Suprapubic skin (tissue), 4 donors: ENCODE results near the gene CLDN4.

Source experiments
- EP300 ChIP-seq: sonication (generic); formaldehyde crosslinking; IDR thresholded peaks from one replicate; pipeline ENCODE4 v1.6.1; 2017; ENCODE audit warnings: antibody characterized with exemption
- POLR2A ChIP-seq, 2 donors: fragments of 450-650 bp; IDR thresholded peaks; one replicate each; pipeline ENCODE4 v1.6.1; 2017; ENCODE audit warnings: antibody characterized with exemption in 2 of 2, mild to moderate bottlenecking in 2 of 2, moderate library complexity in 2 of 2
- POLR2AphosphoS5 ChIP-seq, 3 donors: sonication (generic); formaldehyde crosslinking; IDR thresholded peaks; one replicate each; pipeline ENCODE4 v1.6.1; 2017; ENCODE audit warnings: antibody characterized with exemption in 3 of 3
- TF ChIP-seq, protein P1 (sequence below), 2 donors: fragments of 200-600 bp in 1 of 2; fragments of 450-650 bp in 1 of 2; sonication (generic) in 1 of 2; IDR thresholded peaks; one replicate each; pipeline ENCODE4 v1.5.1; 2016 to 2019; ENCODE audit warnings: antibody characterized with exemption in 2 of 2, mild to moderate bottlenecking in 1 of 2, moderate library complexity in 1 of 2

DNA sequence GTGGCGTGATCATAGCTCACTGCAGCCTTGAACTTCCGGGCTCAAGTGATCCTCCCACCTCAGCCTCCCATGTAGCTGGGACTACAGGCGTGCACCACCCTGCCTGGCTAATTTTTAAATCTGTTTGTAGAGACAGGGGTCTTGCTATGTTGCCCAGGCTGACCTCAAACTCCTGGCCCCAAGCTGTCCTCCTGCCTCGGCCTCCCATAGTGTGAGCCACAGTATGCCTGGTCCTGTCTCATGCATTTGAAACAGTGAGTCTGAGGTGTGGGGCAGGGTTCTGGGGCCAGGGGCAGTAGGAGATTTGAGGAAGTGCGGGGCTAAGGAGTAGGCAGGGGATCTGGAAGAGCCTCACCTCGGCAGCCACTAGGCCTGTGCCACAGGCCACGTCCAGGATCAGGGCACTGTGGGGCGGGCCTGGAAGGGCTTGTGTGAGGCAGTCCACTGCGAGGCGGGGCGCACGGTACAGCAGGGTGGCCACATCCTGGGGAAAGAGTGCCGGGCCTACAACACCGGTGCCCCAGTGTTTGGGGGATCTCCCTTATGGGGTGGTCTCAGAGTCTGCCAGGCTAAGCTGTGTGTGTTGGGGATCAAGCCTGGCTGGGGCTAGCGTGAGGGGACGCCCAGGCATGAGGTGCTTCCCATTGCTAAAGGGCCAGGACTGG lies 10.1 kb downstream of the CLDN4 start:
- TF ChIP-seq, protein P1, sequence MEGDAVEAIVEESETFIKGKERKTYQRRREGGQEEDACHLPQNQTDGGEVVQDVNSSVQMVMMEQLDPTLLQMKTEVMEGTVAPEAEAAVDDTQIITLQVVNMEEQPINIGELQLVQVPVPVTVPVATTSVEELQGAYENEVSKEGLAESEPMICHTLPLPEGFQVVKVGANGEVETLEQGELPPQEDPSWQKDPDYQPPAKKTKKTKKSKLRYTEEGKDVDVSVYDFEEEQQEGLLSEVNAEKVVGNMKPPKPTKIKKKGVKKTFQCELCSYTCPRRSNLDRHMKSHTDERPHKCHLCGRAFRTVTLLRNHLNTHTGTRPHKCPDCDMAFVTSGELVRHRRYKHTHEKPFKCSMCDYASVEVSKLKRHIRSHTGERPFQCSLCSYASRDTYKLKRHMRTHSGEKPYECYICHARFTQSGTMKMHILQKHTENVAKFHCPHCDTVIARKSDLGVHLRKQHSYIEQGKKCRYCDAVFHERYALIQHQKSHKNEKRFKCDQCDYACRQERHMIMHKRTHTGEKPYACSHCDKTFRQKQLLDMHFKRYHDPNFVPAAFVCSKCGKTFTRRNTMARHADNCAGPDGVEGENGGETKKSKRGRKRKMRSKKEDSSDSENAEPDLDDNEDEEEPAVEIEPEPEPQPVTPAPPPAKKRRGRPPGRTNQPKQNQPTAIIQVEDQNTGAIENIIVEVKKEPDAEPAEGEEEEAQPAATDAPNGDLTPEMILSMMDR (IDR thresholded peaks at IDR 0.05) = no peak
- no peak for TF ChIP-seq POLR2A (IDR thresholded peaks at IDR 0.05)
- no peak for TF ChIP-seq POLR2AphosphoS5 (IDR thresholded peaks at IDR 0.05)
- no peak for TF ChIP-seq EP300
